HG03108 (cell line): ENCODE results near the gene PAK1.
"Not testable (repeated sequence)": the region's sequence is repeated elsewhere in the genome, so short reads cannot be mapped to it uniquely, and the experiment has no call there.

Source experiments
- ATAC-seq: cut with Tn5 transposase; IDR thresholded peaks from one replicate; pipeline ENCODE4 v1.9.1; 2021; ENCODE audit warnings: moderate library complexity; ENCODE audit not compliant: unreplicated experiment

The PAK1 gene

GRCh38 chr11:77316733-77317342 is 157.1 kb downstream of the PAK1 start:
- ATAC-seq = no peak

- ATAC-seq = no peak
Measured at GRCh38 chr11:77312107-77312506, 161.8 kb downstream of the PAK1 start.

- ATAC-seq = no peak
Measured at GRCh38 chr11:77311701-77312100, 162.2 kb downstream of the PAK1 start.

DNA sequence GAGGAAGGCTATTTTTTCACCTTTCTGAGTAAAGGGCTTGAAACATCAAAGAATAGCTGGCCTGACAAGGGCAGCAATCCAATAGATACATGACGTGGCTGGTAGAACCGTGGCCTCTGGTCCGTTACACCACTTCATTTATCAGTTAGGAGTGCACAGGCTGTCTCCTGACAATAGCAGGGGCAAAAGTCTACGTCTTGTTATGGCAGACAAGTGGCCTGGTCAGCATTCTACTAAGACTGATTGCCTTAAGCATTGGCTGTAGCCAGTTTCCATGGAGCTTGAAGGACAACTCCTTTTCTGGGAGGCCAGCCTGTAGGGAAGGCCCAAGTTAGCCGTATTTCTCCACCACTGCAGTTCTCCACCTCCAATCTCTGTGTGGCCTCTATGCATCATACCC is 163.2 kb downstream of the PAK1 start:
- no peak for ATAC-seq

GRCh38 chr11:77309401-77310085 is 164.4 kb downstream of the PAK1 start:
- ATAC-seq = no peak

- no peak for ATAC-seq
Measured at GRCh38 chr11:77308838-77309237, 165.1 kb downstream of the PAK1 start.

- no peak for ATAC-seq
Measured at GRCh38 chr11:77303328-77303727, 170.6 kb downstream of the PAK1 start.

DNA sequence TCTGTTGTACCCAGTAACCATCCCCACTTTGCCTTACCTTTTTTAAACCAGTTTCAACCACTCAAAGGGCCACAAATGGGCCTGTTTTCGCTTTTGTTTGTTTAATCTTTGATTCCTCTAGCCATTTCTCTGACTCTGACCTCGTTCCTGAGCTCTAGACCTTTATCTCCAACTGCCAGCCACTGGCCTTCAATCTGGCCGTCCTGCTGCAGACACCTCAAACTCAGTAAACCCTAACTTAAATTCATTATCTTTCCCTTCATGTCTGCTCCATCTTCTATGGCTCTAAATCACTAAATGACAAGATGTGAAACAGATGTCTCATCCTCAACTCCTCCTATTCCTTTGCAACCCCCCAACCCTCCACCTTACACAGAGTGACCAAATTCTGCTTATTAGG is 171.1 kb downstream of the PAK1 start:
- no peak for ATAC-seq

DNA sequence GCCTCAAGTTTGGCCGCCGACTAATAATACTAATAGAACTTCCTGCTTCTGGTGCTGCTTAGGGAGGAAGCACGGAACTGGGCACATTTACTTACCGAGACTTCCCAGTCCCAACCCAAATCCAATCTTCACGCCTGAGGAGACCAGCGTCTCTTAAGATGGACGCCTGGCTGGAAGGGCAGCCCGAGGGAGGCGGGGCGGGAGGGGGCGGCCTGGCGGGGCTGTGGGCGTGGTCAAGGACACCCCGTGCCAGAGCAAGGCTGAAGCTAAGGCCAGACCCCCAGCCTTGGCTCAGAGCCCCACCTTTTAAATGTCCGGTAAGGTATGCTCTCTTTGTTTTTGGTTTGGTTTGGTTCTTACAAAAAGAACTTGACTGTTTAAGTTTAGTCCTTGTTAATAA is 172.4 kb downstream of the PAK1 start, which contains the start of gene GDPD4:
Gene GDPD4, minus strand, starts transcription at position 177 of the 400 bp plus-strand sequence. CDS start 16,549 bp downstream, outside the sequence.
- ATAC-seq = no peak

DNA sequence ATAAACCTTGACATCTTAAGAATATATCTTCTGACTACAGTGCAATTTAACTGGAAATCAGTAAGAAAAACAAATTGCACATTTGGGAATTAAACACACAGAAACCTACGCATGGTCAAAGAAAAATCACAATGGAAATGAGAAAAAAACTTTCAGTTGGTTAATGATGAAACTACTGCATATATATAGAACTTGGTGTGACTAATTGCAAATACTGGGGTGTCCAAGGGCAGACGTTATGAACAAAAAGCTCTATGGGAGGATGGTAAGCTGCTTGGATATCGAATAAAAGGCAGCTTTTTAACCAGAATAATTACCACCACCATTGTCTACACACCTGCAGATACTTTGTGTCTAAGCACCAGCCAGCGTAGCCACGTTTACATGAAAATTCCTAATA is 173.2 kb downstream of the PAK1 start:
- ATAC-seq = no peak

GRCh38 chr11:77300028-77300427 is 173.9 kb downstream of the PAK1 start:
- not testable (repeated sequence) for ATAC-seq

GRCh38 chr11:77299528-77299993 is 174.3 kb downstream of the PAK1 start:
- no peak for ATAC-seq

DNA sequence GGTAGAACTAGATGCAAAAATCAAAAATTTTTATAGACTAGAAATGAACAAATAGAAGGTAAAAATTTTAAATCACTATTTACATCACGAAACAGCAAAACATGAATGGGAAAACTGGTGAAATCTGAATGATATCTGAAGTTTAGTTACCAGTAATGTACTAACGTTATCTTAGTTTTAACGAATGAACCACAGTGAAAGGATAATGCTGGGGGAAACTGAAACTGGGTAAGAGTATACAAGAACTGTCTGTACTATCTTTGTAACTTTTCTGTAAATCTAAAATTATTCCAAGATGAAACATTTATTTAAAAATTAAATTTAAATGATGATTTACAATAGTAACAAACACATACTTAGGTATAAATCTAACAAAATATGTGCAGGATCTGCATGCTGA is 179.9 kb downstream of the PAK1 start:
- no peak for ATAC-seq

DNA sequence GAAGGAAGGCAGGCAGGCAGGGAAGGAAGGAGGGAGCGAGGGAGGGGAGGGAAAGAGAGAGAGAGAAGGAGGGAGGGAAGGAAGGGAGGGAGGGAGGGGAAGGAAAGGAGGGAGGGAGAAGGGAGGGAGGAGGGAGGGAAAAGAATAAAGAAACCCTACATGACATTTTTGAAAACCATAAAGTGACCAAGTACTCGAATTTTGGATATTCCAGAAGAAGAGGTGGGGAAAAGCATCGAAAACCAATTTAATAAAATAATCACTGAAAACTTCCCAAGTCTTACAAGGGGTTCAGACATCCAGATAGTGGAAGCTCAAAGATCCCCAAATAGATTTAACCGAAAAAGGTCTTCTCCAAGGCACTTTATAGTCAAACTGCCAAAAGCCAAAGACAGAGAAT is 184.2 kb downstream of the PAK1 start:
- ATAC-seq = no peak

DNA sequence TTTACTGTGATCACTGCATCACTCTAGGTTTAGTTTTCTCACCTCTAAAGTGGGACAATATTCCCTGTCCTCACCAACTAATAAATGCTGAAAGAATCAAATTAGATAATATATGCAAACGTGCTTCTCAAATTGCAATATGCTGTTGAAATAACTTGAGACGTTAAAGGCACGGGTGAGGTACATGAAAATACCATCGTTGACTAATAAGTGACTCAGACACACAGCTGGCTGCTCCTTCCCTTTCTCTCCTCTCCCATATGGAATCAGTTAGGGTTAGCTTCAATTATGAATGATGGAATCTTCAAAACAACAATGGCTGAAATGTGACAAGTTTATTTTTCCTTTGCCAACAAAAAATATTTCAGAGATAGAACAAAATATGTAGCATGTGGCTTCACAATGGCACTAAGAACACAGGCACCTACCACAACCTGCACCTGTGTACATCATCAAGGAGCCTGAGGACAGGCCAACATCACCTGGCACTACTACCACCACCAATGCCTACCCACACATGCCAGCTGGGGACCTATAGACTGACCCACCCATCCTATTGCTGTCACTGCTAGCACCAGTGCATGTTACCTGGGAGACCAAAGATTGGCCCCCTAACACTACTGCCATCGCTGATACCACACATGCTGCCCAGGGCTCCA is 186.2 kb downstream of the PAK1 start:
- no peak for ATAC-seq

DNA sequence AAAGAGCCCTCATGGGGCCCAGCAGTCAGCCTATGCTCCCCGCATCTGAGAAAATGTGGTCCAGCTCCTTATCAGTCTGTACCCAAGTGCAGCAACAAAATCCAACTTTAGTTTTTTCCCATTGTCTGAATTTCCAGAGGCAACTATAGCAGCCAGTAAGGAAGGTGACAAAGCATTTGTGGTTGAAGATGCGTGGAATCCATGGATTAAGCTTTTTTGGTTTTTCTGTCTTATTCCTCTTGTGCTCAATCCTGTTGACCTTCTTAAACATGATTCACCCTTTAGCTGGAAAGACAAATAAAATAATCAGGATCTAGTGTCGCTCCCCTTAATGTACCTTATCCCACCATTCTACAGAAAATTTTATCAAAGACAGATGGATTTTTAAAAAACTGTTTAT is 186.8 kb downstream of the PAK1 start:
- no peak for ATAC-seq

DNA sequence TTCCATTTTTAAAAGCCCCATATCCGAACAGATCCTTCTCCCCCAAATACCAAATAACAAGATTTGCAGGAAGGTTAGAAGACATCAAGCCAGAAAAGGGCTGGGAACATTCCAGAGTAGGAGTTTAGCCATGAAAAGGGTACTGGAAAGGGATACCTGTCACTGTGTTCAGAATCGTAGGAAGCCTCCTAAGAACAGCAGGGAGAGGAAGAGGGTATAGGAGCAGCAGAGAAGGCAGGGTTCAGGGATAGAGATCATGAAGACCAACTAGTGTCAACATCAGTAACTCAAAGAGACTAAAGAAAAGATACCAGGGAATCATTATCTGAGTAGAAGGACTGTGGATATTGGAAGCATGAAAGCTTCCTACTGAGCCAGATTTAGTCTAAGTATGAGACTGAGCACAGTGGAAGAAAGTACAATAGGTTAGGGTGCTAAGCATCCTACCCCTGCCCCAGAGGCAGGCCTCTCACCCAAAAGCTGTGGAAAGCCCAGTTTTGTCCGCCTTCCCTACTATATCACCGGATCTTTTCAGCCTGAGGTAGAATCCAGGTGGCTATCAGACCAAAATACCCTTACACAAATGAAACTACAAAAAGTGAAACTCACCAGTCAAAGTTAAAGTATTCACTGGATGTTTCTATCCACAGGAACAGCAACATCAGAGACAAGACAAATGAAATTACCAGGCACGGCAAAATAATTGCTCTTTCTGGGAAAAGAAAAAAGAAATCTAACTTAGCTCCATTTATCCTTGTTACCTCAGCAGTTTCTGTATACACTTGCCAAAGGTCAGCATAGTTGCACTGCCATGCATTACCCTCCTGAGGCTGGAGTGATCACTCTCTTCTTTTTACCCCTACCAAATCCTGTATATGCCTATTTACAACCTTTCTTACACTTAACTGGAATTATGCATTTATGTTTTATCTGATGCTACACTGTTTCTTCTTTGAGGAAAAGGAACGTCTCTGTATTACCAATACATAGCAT is 189.1 kb downstream of the PAK1 start:
- ATAC-seq = no peak

- ATAC-seq = no peak
Measured at GRCh38 chr11:77283101-77283500, 190.8 kb downstream of the PAK1 start.

GRCh38 chr11:77278595-77279506 is 195.0 kb downstream of the PAK1 start:
- ATAC-seq = no peak

DNA sequence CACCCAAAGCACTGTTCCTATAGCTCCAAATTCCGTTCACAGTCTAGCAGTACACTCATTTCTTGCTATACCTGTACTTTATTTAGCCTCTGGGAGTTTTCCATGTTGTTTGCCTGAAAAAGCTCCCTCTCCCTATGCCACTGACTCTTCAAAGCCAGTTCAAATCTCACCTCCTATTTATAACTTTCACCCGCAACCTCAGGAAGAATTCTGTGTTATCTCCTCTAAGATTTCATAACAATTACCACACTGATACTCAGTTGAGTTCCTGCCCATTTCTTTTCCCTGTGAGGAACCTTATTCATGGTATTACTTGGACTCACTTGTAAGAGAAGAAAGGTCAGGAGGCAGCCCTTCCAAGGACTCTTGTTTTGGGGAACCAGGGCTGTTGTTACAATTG is 197.6 kb downstream of the PAK1 start:
- no peak for ATAC-seq
